Smooth muscle cell (in vitro differentiated cells): ENCODE results near the gene PAPSS1. TPM values are rescaled to one million over a fixed set of nuclear protein-coding genes. Genes with fewer than 3 reads are reported as not detected.

Source experiments
- DNase-seq: peaks from one replicate; lab custom pipeline; 2025; ENCODE audit not compliant: unreplicated experiment; lab: John Stamatoyannopoulos, UW
- H2AFZ ChIP-seq: fragments of 200-600 bp; sonication (generic); 2 replicates; pipeline ENCODE4 v1.6.0; 2016; ENCODE audit warnings: antibody characterized with exemption, low read depth, mild to moderate bottlenecking
- H3F3A ChIP-seq: fragments of 200-600 bp; sonication (generic); 2 replicates; pipeline ENCODE4 v1.6.0; 2017; ENCODE audit warnings: antibody characterized with exemption, low read depth
- H3K27ac ChIP-seq: fragments of 200-600 bp; sonication (generic); 2 replicates; pipeline ENCODE4 v1.5.1; 2016; ENCODE audit warnings: low read depth, mild to moderate bottlenecking
- H3K27me3 ChIP-seq: fragments of 200-600 bp; sonication (generic); 2 replicates; pipeline ENCODE4 v1.6.1; 2016; ENCODE audit warnings: low read depth, mild to moderate bottlenecking
- H3K36me3 ChIP-seq: fragments of 200-600 bp; sonication (generic); 2 replicates; pipeline ENCODE4 v1.5.1; 2016; ENCODE audit warnings: low read depth
- H3K4me1 ChIP-seq: fragments of 200-600 bp; sonication (generic); 2 replicates; pipeline ENCODE4 v1.5.1; 2016; ENCODE audit warnings: low read depth
- H3K4me2 ChIP-seq: fragments of 200-600 bp; sonication (generic); 2 replicates; pipeline ENCODE4 v1.6.0; 2016; ENCODE audit warnings: mild to moderate bottlenecking
- H3K4me3 ChIP-seq: fragments of 200-600 bp; sonication (generic); 2 replicates; pipeline ENCODE4 v1.5.1; 2016; ENCODE audit warnings: mild to moderate bottlenecking
- H3K79me2 ChIP-seq: fragments of 200-600 bp; sonication (generic); 2 replicates; pipeline ENCODE4 v1.6.0; 2016; ENCODE audit warnings: low read depth, mild to moderate bottlenecking
- H3K9ac ChIP-seq: fragments of 200-600 bp; sonication (generic); 2 replicates; pipeline ENCODE4 v1.6.0; 2016; ENCODE audit warnings: low read depth
- H3K9me3 ChIP-seq: fragments of 200-600 bp; sonication (generic); replicated peaks from 2 replicates; pipeline ENCODE4 v1.5.1; 2016; ENCODE audit warnings: low read depth
- H4K20me1 ChIP-seq: fragments of 200-600 bp; sonication (generic); 2 replicates; pipeline ENCODE4 v1.6.0; 2016; ENCODE audit warnings: low read depth
- CTCF ChIP-seq: fragments of 200-600 bp; sonication (generic); IDR thresholded peaks from 2 replicates; pipeline ENCODE4 v1.5.1; 2017; ENCODE audit warnings: borderline replicate concordance, mild to moderate bottlenecking, antibody characterized with exemption; ENCODE audit not compliant: insufficient read depth, poor library complexity, severe bottlenecking
- WGBS: methylation state at CpG from one replicate; pipeline ENCODE4 v1.1.7; 2016; ENCODE audit warnings: low lambda C conversion rate; 5-methylcytosine and 5-hydroxymethylcytosine counted together
- polyA plus RNA-seq: library from polyadenylated mRNA; unstranded; fragments of >200 nt; fragmentation: Nextera tagmentation; extraction: Ambion mirVana; gene quantifications from 2 replicates; pipeline ENCODE4 v1.2.1, GENCODE V29; 2016
- total RNA-seq: library from RNA; depleted of rRNA; stranded (reverse); fragments of >200 nt; gene quantifications from 2 replicates; pipeline ENCODE4 v1.2.3, GENCODE V29; 2014

Gene PAPSS1
- total and polyA plus RNA-seq, 2 experiments from 2014 or later, result 188 to 198 TPM

- Histone ChIP-seq H3K36me3 (peaks cover 32% of the 10 kb centered on the region), H3K4me3 (no peak overlapping the region), H3K27me3 (no peaks in the 10 kb centered on the region), H3F3A (peaks cover 14% of the 10 kb centered on the region), H3K79me2 (peaks cover 90% of the 10 kb centered on the region), H3K4me2 (no peak overlapping the region), H3K9me3 (no peaks in the 10 kb centered on the region), H2AFZ (no peak overlapping the region), H3K27ac (no peak overlapping the region), H4K20me1 (peaks cover 75% of the 10 kb centered on the region), H3K4me1 (no peaks in the 10 kb centered on the region), H3K9ac (no peak overlapping the region)
- no peak for TF ChIP-seq CTCF
- DNase-seq, result no peak
- 93% methylated on average over 2 of the region's 2 CpGs for WGBS
Observed at GRCh38 chr4:107693132-107693531, 26.9 kb downstream of the PAPSS1 start.

GRCh38 chr4:107692202-107692601 lies 27.8 kb downstream of the PAPSS1 start:
- peaks cover 84% of the 10 kb centered on the region for H4K20me1 ChIP-seq
- H3K27ac ChIP-seq, result no peak overlapping the region
- H3K4me1 ChIP-seq, result no peaks in the 10 kb centered on the region
- peaks cover 14% of the 10 kb centered on the region for H3F3A ChIP-seq
- DNase-seq, result no peak
- whole genome bisulfite sequencing, result 71% methylated on average over 3 of the region's 3 CpGs
- TF ChIP-seq CTCF, result no peak
- no peaks in the 10 kb centered on the region for H3K9me3 ChIP-seq
- H3K79me2 ChIP-seq, result peaks cover 90% of the 10 kb centered on the region
- H2AFZ ChIP-seq, result no peak overlapping the region
- H3K9ac ChIP-seq, result no peak overlapping the region
- no peak overlapping the region for H3K4me2 ChIP-seq
- H3K4me3 ChIP-seq, result no peak overlapping the region
- peaks cover 25% of the 10 kb centered on the region for H3K36me3 ChIP-seq
- no peaks in the 10 kb centered on the region for H3K27me3 ChIP-seq

DNA sequence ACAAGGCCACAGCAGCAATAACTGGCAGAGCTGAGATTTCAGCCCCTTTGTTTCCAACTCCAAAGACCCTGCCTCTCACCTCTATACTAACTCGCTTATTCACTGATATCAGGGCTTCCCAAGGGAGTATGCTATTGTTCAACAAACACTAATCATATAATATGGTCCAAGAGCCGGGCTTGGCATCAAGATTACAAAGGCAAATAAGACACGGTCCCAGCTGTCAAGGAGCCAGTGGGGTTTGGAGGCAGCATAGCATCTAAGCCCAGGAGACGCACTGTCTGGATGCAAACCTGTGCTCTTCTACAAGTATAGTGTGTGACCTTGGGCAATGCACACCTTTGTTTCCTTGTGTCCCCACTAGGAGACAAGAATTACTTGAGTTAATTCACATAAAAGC lies 28.7 kb downstream of the PAPSS1 start:
- Histone ChIP-seq H4K20me1 (peaks cover 76% of the 10 kb centered on the region), H3F3A (peaks cover 14% of the 10 kb centered on the region), H2AFZ (no peak overlapping the region), H3K4me1 (no peaks in the 10 kb centered on the region), H3K9me3 (no peaks in the 10 kb centered on the region), H3K36me3 (peaks cover 23% of the 10 kb centered on the region), H3K4me3 (no peak overlapping the region), H3K79me2 (peaks cover 90% of the 10 kb centered on the region), H3K27me3 (no peaks in the 10 kb centered on the region), H3K9ac (no peak overlapping the region), H3K4me2 (no peak overlapping the region), H3K27ac (peak overlapping the region; percentile 89)
- no peak for TF ChIP-seq CTCF
- 96% methylated on average over 4 of the region's 4 CpGs for WGBS
- no peak for DNase-seq

- no peak for DNase-seq
- Histone ChIP-seq H3K9ac (peak overlapping the region; percentile 35), H3K36me3 (peaks cover 16% of the 10 kb centered on the region), H2AFZ (no peak overlapping the region), H3K4me1 (no peaks in the 10 kb centered on the region), H3F3A (peaks cover 14% of the 10 kb centered on the region), H3K9me3 (no peaks in the 10 kb centered on the region), H3K4me2 (peak overlapping the region; percentile 38), H3K4me3 (no peak overlapping the region), H3K27me3 (no peaks in the 10 kb centered on the region), H4K20me1 (peaks cover 67% of the 10 kb centered on the region), H3K27ac (peak overlapping the region; percentile 89), H3K79me2 (peaks cover 90% of the 10 kb centered on the region)
- WGBS, result 45% methylated on average over 2 of the region's 2 CpGs
- no peak for TF ChIP-seq CTCF
Observed at GRCh38 chr4:107689912-107690587, 30.0 kb downstream of the PAPSS1 start.
